Measurements from ENCODE around the gene PCDHB8. TPM values are rescaled to one million over a fixed set of nuclear protein-coding genes. Genes with fewer than 3 reads are reported as not detected.
"Not testable (repeated sequence)": the region's sequence is repeated elsewhere in the genome, so short reads cannot be mapped to it uniquely, and the experiment has no call there.

PCDHB8 gene
- total RNA-seq, 1 donor from 2014 or later: 2.4 TPM

GRCh38 chr5:141172381-141173204, 5.0 kb upstream of the PCDHB8 start, which contains the start of gene PCDHB7:
Gene PCDHB7 (plus strand): TSS chr5:141172644. CDS start chr5:141172836, 192 bp downstream.
- Mint-ChIP-seq H3K4me3 (no peak within 1 kb of the TSS), H3K36me3 (peaks cover 13% of the 10 kb centered on the region)
- TF ChIP-seq CTCF (IDR thresholded peaks at IDR 0.05; ENCODE audit: unreplicated experiment): peak; percentile 47

GRCh38 chr5:141174291-141175104, 3.1 kb upstream of the PCDHB8 start:
- H3K27ac Mint-ChIP-seq, H3K36me3 Mint-ChIP-seq: not testable (repeated sequence)

More at GRCh38 chr5:141172381-141173204, 5.0 kb upstream of the PCDHB8 start, which contains the start of gene PCDHB7:
- no peak within 1 kb of the TSS for H3K27ac Mint-ChIP-seq
- DNase-seq (ENCODE audit: low spot score in 2 of 2, unreplicated experiment in 2 of 2): no peak
- peaks cover 46% of the 10 kb centered on the region for H3K9me3 Mint-ChIP-seq
- H3K4me1 Mint-ChIP-seq: no peaks in the 10 kb centered on the region
- peaks cover 1% of the 10 kb centered on the region for H3K27me3 Mint-ChIP-seq (ENCODE audit: low read depth)

GRCh38 chr5:141175933-141176332, 1.7 kb upstream of the PCDHB8 start:
- H3K27me3 Mint-ChIP-seq (ENCODE audit: low read depth): no peaks in the 10 kb centered on the region

More at GRCh38 chr5:141174291-141175104, 3.1 kb upstream of the PCDHB8 start:
- DNase-seq (ENCODE audit: low spot score in 2 of 2, unreplicated experiment in 2 of 2); H3K27me3 Mint-ChIP-seq (ENCODE audit: low read depth); H3K4me1 Mint-ChIP-seq; H3K4me3 Mint-ChIP-seq: not testable (repeated sequence)
- peaks cover 31% of the 10 kb centered on the region for H3K9me3 Mint-ChIP-seq

GRCh38 chr5:141179371-141179770, 1.8 kb downstream of the PCDHB8 start:
- H3K9me3 Mint-ChIP-seq: peaks cover 31% of the 10 kb centered on the region
- not testable (repeated sequence) for H3K27ac Mint-ChIP-seq; H3K4me1 Mint-ChIP-seq; H3K4me3 Mint-ChIP-seq; H3K27me3 Mint-ChIP-seq (ENCODE audit: low read depth); DNase-seq (ENCODE audit: low spot score in 2 of 2, unreplicated experiment in 2 of 2)
- peaks cover 24% of the 10 kb centered on the region for H3K36me3 Mint-ChIP-seq

More at GRCh38 chr5:141175933-141176332, 1.7 kb upstream of the PCDHB8 start:
- Mint-ChIP-seq H3K36me3 (peaks cover 10% of the 10 kb centered on the region), H3K4me3 (no peak overlapping the region), H3K9me3 (peaks cover 28% of the 10 kb centered on the region), H3K27ac (no peak overlapping the region), H3K4me1 (no peaks in the 10 kb centered on the region)
- no peak for DNase-seq (ENCODE audit: low spot score in 2 of 2, unreplicated experiment in 2 of 2)
- TF ChIP-seq CTCF (IDR thresholded peaks at IDR 0.05; ENCODE audit: unreplicated experiment): no peak

- DNase-seq (ENCODE audit: low spot score in 2 of 2, unreplicated experiment in 2 of 2); H3K4me3 Mint-ChIP-seq; H3K27me3 Mint-ChIP-seq (ENCODE audit: low read depth); H3K27ac Mint-ChIP-seq; H3K4me1 Mint-ChIP-seq: not testable (repeated sequence)
- peaks cover 35% of the 10 kb centered on the region for H3K9me3 Mint-ChIP-seq
- peaks cover 30% of the 10 kb centered on the region for H3K36me3 Mint-ChIP-seq
Measured at GRCh38 chr5:141179876-141180275, 2.3 kb downstream of the PCDHB8 start.

- TF ChIP-seq CTCF (IDR thresholded peaks at IDR 0.05; ENCODE audit: unreplicated experiment): no peak
- no peak for DNase-seq (ENCODE audit: low spot score in 2 of 2, unreplicated experiment in 2 of 2)
- Mint-ChIP-seq H3K36me3 (peaks cover 34% of the 10 kb centered on the region), H3K27ac (no peak overlapping the region), H3K4me3 (no peak overlapping the region), H3K4me1 (no peaks in the 10 kb centered on the region), H3K27me3 (ENCODE audit: low read depth) (no peaks in the 10 kb centered on the region), H3K9me3 (peaks cover 40% of the 10 kb centered on the region)
Measured at GRCh38 chr5:141180313-141180712, 2.7 kb downstream of the PCDHB8 start.

GRCh38 chr5:141182248-141182647, 4.7 kb downstream of the PCDHB8 start, which contains the start of gene PCDHB16:
Gene PCDHB16 (plus strand): TSS chr5:141182387. CDS start chr5:141182560, 173 bp downstream.
- peaks cover 53% of the 10 kb centered on the region for H3K9me3 Mint-ChIP-seq
- peaks cover 48% of the 10 kb centered on the region for H3K36me3 Mint-ChIP-seq
- H3K4me1 Mint-ChIP-seq: no peaks in the 10 kb centered on the region
- peak within 1 kb of the TSS; percentile 95 for H3K27ac Mint-ChIP-seq
- H3K27me3 Mint-ChIP-seq (ENCODE audit: low read depth): no peaks in the 10 kb centered on the region
- TF ChIP-seq CTCF (IDR thresholded peaks at IDR 0.05; ENCODE audit: unreplicated experiment): no peak
- peak; percentile 46 to 70 for DNase-seq (ENCODE audit: low spot score in 2 of 2, unreplicated experiment in 2 of 2)
- H3K4me3 Mint-ChIP-seq: peak within 1 kb of the TSS; percentile 88

GRCh38 chr5:141184117-141184855, 6.7 kb downstream of the PCDHB8 start:
- H3K9me3 Mint-ChIP-seq: peaks cover 64% of the 10 kb centered on the region

More at GRCh38 chr5:141184117-141184855, 6.7 kb downstream of the PCDHB8 start:
- peak overlapping the region; percentile 41 for H3K4me3 Mint-ChIP-seq
- H3K4me1 Mint-ChIP-seq; H3K27me3 Mint-ChIP-seq (ENCODE audit: low read depth); DNase-seq (ENCODE audit: low spot score in 2 of 2, unreplicated experiment in 2 of 2); H3K27ac Mint-ChIP-seq: not testable (repeated sequence)
- peaks cover 59% of the 10 kb centered on the region for H3K36me3 Mint-ChIP-seq

All from mesothelial cell of epicardium (in vitro differentiated cells).